CD14-positive monocyte (primary cell): Measurements from ENCODE around the gene ZAR1. TPM values are rescaled to one million over a fixed set of nuclear protein-coding genes. Genes with fewer than 3 reads are reported as not detected.

ENCODE experiments used
- DNase-seq, 3 donors: peaks; one replicate each; pipeline ENCODE4 v3.0.0-alpha.2; 2011 to 2022
- H2AFZ ChIP-seq: 2 replicates; pipeline ENCODE4 v1.6.0; 2012; ENCODE audit warnings: mild to moderate bottlenecking, low read depth, low read length, inconsistent platforms; ENCODE audit not compliant: insufficient read depth, poor library complexity, severe bottlenecking
- H3K27ac ChIP-seq, 2 donors: 1 replicate in 1 of 2; 2 replicates in 1 of 2; pipeline ENCODE4 v1.5.1; 2012 to 2013; ENCODE audit warnings: low read length in 2 of 2, control low read depth in 1 of 2, inconsistent platforms in 1 of 2, low read depth in 1 of 2, mild to moderate bottlenecking in 1 of 2
- H3K27me3 ChIP-seq, 2 donors: one replicate each; pipeline versions ENCODE4 v1.6.0 to v1.6.1; 2011 to 2013; ENCODE audit warnings: low read length in 2 of 2; ENCODE audit not compliant: control insufficient read depth in 2 of 2, insufficient read depth in 2 of 2
- H3K36me3 ChIP-seq, 2 donors: replicated peaks in 1 of 2; 1 replicate in 1 of 2; 2 replicates in 1 of 2; pipeline versions ENCODE4 v1.5.1 to v1.6.1; 2012 to 2013; ENCODE audit warnings: low read length in 2 of 2, control low read depth in 1 of 2, inconsistent platforms in 1 of 2, mild to moderate bottlenecking in 1 of 2; ENCODE audit not compliant: insufficient read depth in 2 of 2, control insufficient read depth in 1 of 2
- H3K4me1 ChIP-seq, 2 donors: 1 replicate in 1 of 2; 2 replicates in 1 of 2; pipeline versions ENCODE4 v1.5.1 to v1.6.1; 2012 to 2013; ENCODE audit warnings: low read length in 2 of 2, control low read depth in 1 of 2, inconsistent platforms in 1 of 2, mild to moderate bottlenecking in 1 of 2, moderate library complexity in 1 of 2; ENCODE audit not compliant: insufficient read depth in 2 of 2, control insufficient read depth in 1 of 2
- H3K4me2 ChIP-seq: replicated peaks from 2 replicates; pipeline ENCODE3; 2012; ENCODE audit warnings: low read length, moderate library complexity, mild to moderate bottlenecking; ENCODE audit not compliant: poor library complexity, severe bottlenecking; ENCODE audit errors: extremely low read depth
- H3K4me3 ChIP-seq, 3 experiments: fragments of 200-600 bp in 1 of 3; sonication (generic) in 1 of 3; replicated peaks in 1 of 3; 1 replicate in 2 of 3; 2 replicates in 1 of 3; pipeline ENCODE4 v1.5.1; 2011 to 2013; ENCODE audit warnings: low read length in 3 of 3, mild to moderate bottlenecking in 3 of 3, control low read depth in 2 of 3, low read depth in 2 of 3, inconsistent platforms in 1 of 3, moderate library complexity in 1 of 3
- H3K79me2 ChIP-seq: 2 replicates; pipeline ENCODE4 v1.6.0; 2012; ENCODE audit warnings: mild to moderate bottlenecking, control low read depth, inconsistent platforms, low read length, moderate library complexity; ENCODE audit not compliant: insufficient read depth
- H3K9ac ChIP-seq: 2 replicates; pipeline ENCODE4 v1.6.0; 2017; ENCODE audit warnings: low read length, mild to moderate bottlenecking; ENCODE audit not compliant: insufficient read depth, poor library complexity, severe bottlenecking
- H3K9me3 ChIP-seq, 2 donors: replicated peaks in 1 of 2; 1 replicate in 1 of 2; 2 replicates in 1 of 2; pipeline versions ENCODE4 v1.5.1 to v1.6.1; 2012 to 2013; ENCODE audit warnings: low read length in 2 of 2, control low read depth in 1 of 2; ENCODE audit not compliant: control insufficient read depth in 1 of 2, insufficient read depth in 1 of 2
- H4K20me1 ChIP-seq: 2 replicates; pipeline ENCODE4 v1.6.0; 2012; ENCODE audit warnings: mild to moderate bottlenecking, low read length, control low read depth, moderate library complexity; ENCODE audit not compliant: insufficient read depth
- H3K27ac Mint-ChIP-seq, 7 donors: one replicate each; pipeline ENCODE4 v1.8.0; 2020; ENCODE audit warnings: mild to moderate bottlenecking in 7 of 7, mixed read lengths in 7 of 7, moderate library complexity in 6 of 7, inconsistent platforms in 2 of 7
- H3K27me3 Mint-ChIP-seq, 3 donors: one replicate each; pipeline ENCODE4 v1.8.0; 2021 to 2022; ENCODE audit warnings: low read depth in 3 of 3, mild to moderate bottlenecking in 3 of 3, mixed read lengths in 3 of 3, moderate library complexity in 3 of 3, inconsistent platforms in 1 of 3
- H3K36me3 Mint-ChIP-seq, 2 donors: one replicate each; pipeline ENCODE4 v1.8.0; 2020; ENCODE audit warnings: mixed read lengths in 2 of 2, inconsistent platforms in 1 of 2, mild to moderate bottlenecking in 1 of 2
- H3K4me1 Mint-ChIP-seq: one replicate; pipeline ENCODE4 v1.8.0; 2020; ENCODE audit warnings: mild to moderate bottlenecking, mixed read lengths
- H3K4me3 Mint-ChIP-seq, 2 donors: one replicate each; pipeline ENCODE4 v1.8.0; 2020; ENCODE audit warnings: mild to moderate bottlenecking in 2 of 2, mixed read lengths in 2 of 2, moderate library complexity in 1 of 2
- H3K9me3 Mint-ChIP-seq, 7 donors: one replicate each; pipeline ENCODE4 v1.8.0; 2020 to 2022; ENCODE audit warnings: mixed read lengths in 7 of 7, mild to moderate bottlenecking in 6 of 7, moderate library complexity in 6 of 7, inconsistent platforms in 2 of 7
- CTCF ChIP-seq: fragments of 200-600 bp; IDR thresholded peaks from one replicate; pipeline ENCODE4 v1.8.0; 2022; ENCODE audit warnings: antibody characterized with exemption, mild to moderate bottlenecking
- WGBS: methylation state at CpG from one replicate; pipeline ENCODE4 v1.1.5; 2013; ENCODE audit warnings: missing lambda C conversion rate; ENCODE audit not compliant: insufficient coverage; 5-methylcytosine and 5-hydroxymethylcytosine counted together
- intact Hi-C, 2 donors: fragments of 100-400 bp; cut with micrococcal nuclease; formaldehyde crosslinking; loops; one replicate each; pipeline versions ENCODE4 v1.15.0 to v1.15.1; 2023
- polyA plus RNA-seq, 3 donors: library from polyadenylated mRNA; depleted of rRNA in 1 of 3; unstranded in 2 of 3; stranded (reverse) in 1 of 3; fragments of 300-500 nt in 2 of 3; fragments of >200 nt in 1 of 3; fragmentation: Illumina TruSeq in 2 of 3; gene quantifications; 1 replicate in 2 of 3; 2 replicates in 1 of 3; pipeline ENCODE4 v1.2.3, GENCODE V29; 2012 to 2021

The ZAR1 gene
- polyA plus RNA-seq, 3 donors, result not detected

- peaks cover 60 to 62% of the 10 kb centered on the region in 2 donors for H3K36me3 Mint-ChIP-seq
Observed at GRCh38 chr4:48504026-48504330, 13.9 kb downstream of the ZAR1 start.

GRCh38 chr4:48504352-48504751 lies 14.3 kb downstream of the ZAR1 start:
- no peaks in the 10 kb centered on the region for H3K9me3 ChIP-seq
- H3K79me2 ChIP-seq, result no peaks in the 10 kb centered on the region
- H3K36me3 ChIP-seq, result peaks cover 84 to 97% of the 10 kb centered on the region in 2 donors
- no peak overlapping the region for H3K9ac ChIP-seq
- Mint-ChIP-seq H3K36me3 (peaks cover 58 to 62% of the 10 kb centered on the region in 2 donors), H3K27ac (no peak overlapping the region), H3K4me3 (no peak overlapping the region), H3K4me1 (no peaks in the 10 kb centered on the region), H3K27me3 (peaks cover 0 to 1% (median 0%) of the 10 kb centered on the region in 3 donors), H3K9me3 (no peaks in the 10 kb centered on the region)
- intact Hi-C loops, result no loop called here
- WGBS, result no CpG with 5 or more reads among the region's 1 CpG
- H4K20me1 ChIP-seq, result no peaks in the 10 kb centered on the region
- no peak overlapping the region for H3K27ac ChIP-seq
- H3K4me1 ChIP-seq, result no peaks in the 10 kb centered on the region
- no peak overlapping the region for H3K4me2 ChIP-seq
- no peak for DNase-seq
- no peak for TF ChIP-seq CTCF
- H2AFZ ChIP-seq, result no peak overlapping the region
- no peak overlapping the region for H3K4me3 ChIP-seq
- no peaks in the 10 kb centered on the region for H3K27me3 ChIP-seq

More at GRCh38 chr4:48504026-48504330, 13.9 kb downstream of the ZAR1 start:
- Histone ChIP-seq H3K27me3 (no peaks in the 10 kb centered on the region), H2AFZ (no peak overlapping the region), H3K9me3 (no peaks in the 10 kb centered on the region), H3K27ac (no peak overlapping the region), H3K4me1 (no peaks in the 10 kb centered on the region), H3K9ac (no peak overlapping the region), H3K36me3 (peaks cover 84 to 97% of the 10 kb centered on the region in 2 donors), H3K4me2 (no peak overlapping the region), H3K79me2 (no peaks in the 10 kb centered on the region), H3K4me3 (no peak overlapping the region), H4K20me1 (no peaks in the 10 kb centered on the region)
- no peak for TF ChIP-seq CTCF
- intact Hi-C loops, result no loop called here
- WGBS, result no CpG with 5 or more reads among the region's 2 CpGs
- Mint-ChIP-seq H3K27me3 (peaks cover 0 to 1% (median 0%) of the 10 kb centered on the region in 3 donors), H3K4me1 (no peaks in the 10 kb centered on the region), H3K9me3 (no peaks in the 10 kb centered on the region), H3K4me3 (no peak overlapping the region), H3K27ac (no peak overlapping the region)
- no peak for DNase-seq
